Mesenchymal stem cell (in vitro differentiated cells and primary cell): Measurements from ENCODE around the gene PI4KA.
"Not testable (repeated sequence)": the region's sequence is repeated elsewhere in the genome, so short reads cannot be mapped to it uniquely, and the experiment has no call there.

Source experiments
- DNase-seq: peaks from one replicate; pipeline ENCODE4 v3.0.0-alpha.2; 2013
- H2AFZ ChIP-seq: one replicate; pipeline ENCODE4 v1.6.1; 2013; ENCODE audit warnings: low read depth, mild to moderate bottlenecking, control low read depth, inconsistent platforms, low read length, moderate library complexity
- H2AK5ac ChIP-seq: 2 replicates; pipeline ENCODE4 v1.6.1; 2013; ENCODE audit warnings: low read length, moderate library complexity, mild to moderate bottlenecking, inconsistent platforms; ENCODE audit not compliant: severe bottlenecking
- H2BK120ac ChIP-seq: one replicate; pipeline ENCODE4 v1.6.1; 2013; ENCODE audit warnings: low read depth, mild to moderate bottlenecking, inconsistent platforms, low read length, moderate library complexity
- H2BK12ac ChIP-seq, 2 experiments: one replicate each; pipeline ENCODE4 v1.6.1; 2013; ENCODE audit warnings: inconsistent platforms in 2 of 2, low read length in 2 of 2, mild to moderate bottlenecking in 2 of 2, moderate library complexity in 2 of 2, control low read depth in 1 of 2
- H2BK15ac ChIP-seq: one replicate; pipeline ENCODE4 v1.6.1; 2013; ENCODE audit warnings: mild to moderate bottlenecking, low read depth, inconsistent platforms; ENCODE audit not compliant: poor library complexity, severe bottlenecking
- H2BK5ac ChIP-seq: 2 replicates; pipeline ENCODE4 v1.6.1; 2013; ENCODE audit warnings: low read depth, mild to moderate bottlenecking, low read length, control low read depth, inconsistent platforms; ENCODE audit not compliant: poor library complexity, severe bottlenecking
- H3K14ac ChIP-seq, 2 experiments: one replicate each; pipeline ENCODE4 v1.6.1; 2013; ENCODE audit warnings: inconsistent platforms in 2 of 2, low read length in 2 of 2, control low read depth in 1 of 2, mild to moderate bottlenecking in 1 of 2, moderate library complexity in 1 of 2
- H3K18ac ChIP-seq, 2 experiments: one replicate each; pipeline ENCODE4 v1.6.1; 2013; ENCODE audit warnings: inconsistent platforms in 2 of 2, low read length in 2 of 2, control low read depth in 1 of 2, low read depth in 1 of 2, mild to moderate bottlenecking in 1 of 2
- H3K23ac ChIP-seq, 2 experiments: one replicate each; pipeline ENCODE4 v1.6.1; 2013; ENCODE audit warnings: inconsistent platforms in 2 of 2, low read length in 2 of 2, mild to moderate bottlenecking in 2 of 2, moderate library complexity in 2 of 2, control low read depth in 1 of 2
- H3K27ac ChIP-seq: 2 replicates; pipeline ENCODE4 v1.5.1; 2013; ENCODE audit warnings: mild to moderate bottlenecking, moderate library complexity, low read length, control low read depth, inconsistent platforms; ENCODE audit not compliant: poor library complexity, severe bottlenecking
- H3K27me3 ChIP-seq, 2 experiments: 2 replicates each; pipeline versions ENCODE4 v1.6.1 to v1.7.0; 2013; ENCODE audit warnings: low read length in 2 of 2, mild to moderate bottlenecking in 2 of 2, moderate library complexity in 2 of 2, control low read depth in 1 of 2, inconsistent platforms in 1 of 2; ENCODE audit not compliant: control insufficient read depth in 1 of 2, insufficient read depth in 1 of 2
- H3K36me3 ChIP-seq, 2 experiments: 2 replicates each; pipeline versions ENCODE4 v1.6.1 to v1.7.0; 2013; ENCODE audit warnings: low read length in 2 of 2, control low read depth in 1 of 2, inconsistent platforms in 1 of 2, low read depth in 1 of 2, mild to moderate bottlenecking in 1 of 2; ENCODE audit not compliant: insufficient read depth in 2 of 2, control insufficient read depth in 1 of 2
- H3K4ac ChIP-seq, 2 experiments: one replicate each; pipeline ENCODE4 v1.6.1; 2013; ENCODE audit warnings: inconsistent platforms in 2 of 2, low read length in 2 of 2, mild to moderate bottlenecking in 2 of 2, moderate library complexity in 2 of 2, control low read depth in 1 of 2, low read depth in 1 of 2
- H3K4me1 ChIP-seq: 2 replicates; pipeline ENCODE4 v1.6.1; 2013; ENCODE audit warnings: low read depth, low read length, control low read depth; ENCODE audit not compliant: control insufficient read depth, insufficient read depth
- H3K4me2 ChIP-seq: 2 replicates; pipeline ENCODE4 v1.6.1; 2013; ENCODE audit warnings: low read length, mild to moderate bottlenecking, inconsistent platforms; ENCODE audit not compliant: poor library complexity, severe bottlenecking
- H3K4me3 ChIP-seq, 2 experiments: 2 replicates each; pipeline versions ENCODE4 v1.5.1 to v1.7.0; 2013; ENCODE audit warnings: low read length in 2 of 2, mild to moderate bottlenecking in 2 of 2, control low read depth in 1 of 2, low read depth in 1 of 2; ENCODE audit not compliant: insufficient read depth in 1 of 2
- H3K79me1 ChIP-seq: replicated peaks from 2 replicates; pipeline ENCODE4 v1.6.1; 2013; ENCODE audit warnings: mild to moderate bottlenecking, control low read depth, low read length, inconsistent platforms; ENCODE audit not compliant: poor library complexity, severe bottlenecking
- H3K9ac ChIP-seq: 2 replicates; pipeline ENCODE4 v1.7.0; 2013; ENCODE audit warnings: mild to moderate bottlenecking, low read length, moderate library complexity
- H3K9me3 ChIP-seq: 2 replicates; pipeline ENCODE4 v1.7.0; 2013; ENCODE audit warnings: mild to moderate bottlenecking, low read length; ENCODE audit not compliant: control insufficient read depth
- H4K8ac ChIP-seq: one replicate; pipeline ENCODE4 v1.6.1; 2013; ENCODE audit warnings: inconsistent platforms, mild to moderate bottlenecking, low read length, moderate library complexity
- H4K91ac ChIP-seq: one replicate; pipeline ENCODE4 v1.6.1; 2013; ENCODE audit warnings: mild to moderate bottlenecking, low read length, inconsistent platforms
- WGBS: methylation state at CpG from one replicate; pipeline ENCODE4 v1.1.7; 2013; ENCODE audit warnings: mixed read lengths; 5-methylcytosine and 5-hydroxymethylcytosine counted together

The PI4KA gene

DNA sequence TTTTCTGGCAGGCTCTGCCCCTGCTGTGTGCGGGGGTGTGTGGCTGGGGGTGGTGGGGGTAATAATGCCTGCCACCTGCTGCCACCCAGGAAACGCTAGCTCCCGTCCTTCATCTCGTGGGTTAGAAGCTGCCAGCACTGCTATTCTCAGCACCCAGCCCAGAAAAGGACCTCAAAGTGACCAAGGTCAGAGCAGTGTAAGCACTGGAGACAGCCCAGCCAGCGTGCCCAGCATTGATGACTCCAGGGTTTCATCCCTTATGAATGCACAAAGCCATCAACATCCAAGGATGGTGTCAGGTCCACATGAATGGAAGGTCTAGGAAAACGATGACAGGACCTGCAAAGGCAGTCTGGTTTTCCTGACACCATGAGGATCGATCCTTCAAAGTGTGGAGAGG, 140.6 kb downstream of the PI4KA start:
- not testable (repeated sequence) for H2BK15ac ChIP-seq, H3K27ac ChIP-seq, H2BK120ac ChIP-seq, H4K8ac ChIP-seq, H3K4ac ChIP-seq, H2BK12ac ChIP-seq, H3K79me1 ChIP-seq, H2BK5ac ChIP-seq, DNase-seq, H2AK5ac ChIP-seq, H2AFZ ChIP-seq, H3K4me2 ChIP-seq, H4K91ac ChIP-seq, H3K14ac ChIP-seq, H3K23ac ChIP-seq, H3K9me3 ChIP-seq, H3K18ac ChIP-seq, H3K4me3 ChIP-seq, H3K9ac ChIP-seq, H3K27me3 ChIP-seq
- H3K36me3 ChIP-seq = peaks cover 20 to 25% of the 10 kb centered on the region in 2 experiments
- peaks cover 13% of the 10 kb centered on the region for H3K4me1 ChIP-seq
- WGBS = 97% methylated on average over 6 of the region's 7 CpGs

DNA sequence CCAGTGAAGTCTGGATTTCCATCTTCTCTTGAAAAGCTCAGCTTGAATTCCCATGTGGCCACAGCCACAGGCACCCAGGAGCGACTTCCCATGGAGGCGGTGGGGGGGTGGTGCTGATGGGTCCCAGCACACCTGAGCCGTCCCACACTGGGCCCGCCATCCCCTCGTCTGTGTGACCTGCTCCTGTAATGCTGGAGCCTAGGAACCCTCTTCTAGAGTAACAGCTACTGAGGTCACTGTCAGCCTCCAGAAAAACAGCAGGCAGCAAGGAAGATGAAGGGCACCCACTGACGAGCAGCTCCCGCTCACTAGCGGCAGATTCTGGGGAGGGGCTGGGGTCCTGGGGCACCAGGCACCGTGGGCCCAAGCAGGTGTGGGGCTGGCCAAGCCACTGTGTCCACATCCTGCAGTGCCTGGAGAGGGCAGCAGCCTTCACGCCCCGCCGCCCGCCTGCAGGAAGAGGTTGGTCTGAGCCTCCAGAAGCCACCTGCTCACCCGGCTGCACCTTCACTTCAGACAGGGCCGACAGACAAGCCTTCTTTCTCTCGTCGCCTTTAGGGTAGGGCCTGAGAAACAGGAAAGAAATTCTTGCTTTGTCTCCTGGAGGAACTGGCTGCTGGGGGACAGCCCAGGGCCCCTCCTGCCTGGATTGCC, 141.3 kb downstream of the PI4KA start:
- WGBS = 98% methylated on average over 8 of the region's 17 CpGs
- not testable (repeated sequence) for H2BK12ac ChIP-seq, H2BK120ac ChIP-seq, H2BK5ac ChIP-seq, H2AFZ ChIP-seq, H2BK15ac ChIP-seq, H3K27ac ChIP-seq, DNase-seq, H3K79me1 ChIP-seq, H3K27me3 ChIP-seq, H3K9me3 ChIP-seq, H3K18ac ChIP-seq, H2AK5ac ChIP-seq, H3K4ac ChIP-seq, H3K4me3 ChIP-seq, H3K23ac ChIP-seq, H3K4me2 ChIP-seq, H3K9ac ChIP-seq, H4K91ac ChIP-seq, H3K14ac ChIP-seq, H4K8ac ChIP-seq
- peaks cover 22 to 25% of the 10 kb centered on the region in 2 experiments for H3K36me3 ChIP-seq
- peaks cover 13% of the 10 kb centered on the region for H3K4me1 ChIP-seq

DNA sequence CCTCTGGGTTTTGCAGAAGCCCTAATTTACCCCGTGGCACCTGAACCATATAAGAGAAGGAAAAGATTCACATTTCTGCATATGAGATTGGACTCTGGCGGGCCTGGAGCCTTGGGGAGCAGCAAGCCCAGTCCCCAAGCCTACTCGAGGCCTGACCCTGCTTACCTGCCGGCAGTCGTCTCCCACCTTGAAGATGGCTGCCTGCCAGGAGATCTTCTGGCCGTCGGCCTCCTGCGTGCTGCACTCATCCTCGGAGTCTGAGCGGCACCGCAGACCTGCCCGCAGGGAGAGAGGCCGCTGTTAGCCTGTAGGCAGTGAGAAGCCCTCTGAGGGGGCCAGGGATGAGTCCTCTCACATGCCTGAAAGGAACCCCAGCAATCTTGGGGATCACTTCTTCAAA, 145.5 kb downstream of the PI4KA start:
- WGBS = 96% methylated on average over 13 of the region's 13 CpGs
- H3K4me2 ChIP-seq, H2BK15ac ChIP-seq, H3K27ac ChIP-seq, H2AFZ ChIP-seq, H2BK5ac ChIP-seq, H3K23ac ChIP-seq, H3K14ac ChIP-seq, H4K8ac ChIP-seq, H3K27me3 ChIP-seq, H3K18ac ChIP-seq, DNase-seq, H3K9ac ChIP-seq, H3K4me3 ChIP-seq, H2BK120ac ChIP-seq, H3K79me1 ChIP-seq, H2BK12ac ChIP-seq, H3K4ac ChIP-seq, H2AK5ac ChIP-seq, H3K9me3 ChIP-seq: not testable (repeated sequence)
- H4K91ac ChIP-seq = peak overlapping the region; percentile 11
- peaks cover 10% of the 10 kb centered on the region for H3K4me1 ChIP-seq
- H3K36me3 ChIP-seq = peaks cover 9 to 23% of the 10 kb centered on the region in 2 experiments

- not testable (repeated sequence) for H4K91ac ChIP-seq, H2BK120ac ChIP-seq, H2BK15ac ChIP-seq, H4K8ac ChIP-seq, H3K27me3 ChIP-seq, H2BK12ac ChIP-seq, H3K18ac ChIP-seq, H3K4me1 ChIP-seq, H3K4me2 ChIP-seq, H3K14ac ChIP-seq, H2AFZ ChIP-seq, H3K4me3 ChIP-seq, H3K27ac ChIP-seq, H2BK5ac ChIP-seq, H3K23ac ChIP-seq, H3K9me3 ChIP-seq, H3K9ac ChIP-seq, H3K4ac ChIP-seq, H3K79me1 ChIP-seq, H2AK5ac ChIP-seq, DNase-seq
- H3K36me3 ChIP-seq = peaks cover 8 to 24% of the 10 kb centered on the region in 2 experiments
- 98% methylated on average over 10 of the region's 11 CpGs for WGBS
Observed at GRCh38 chr22:20709966-20710365, 148.6 kb downstream of the PI4KA start.
